Hepatocyte (in vitro differentiated cells): ENCODE data around the gene RP2. TPM values are rescaled to one million over a fixed set of nuclear protein-coding genes. Genes with fewer than 3 reads are reported as not detected.

Experiments
- DNase-seq: peaks from one replicate; pipeline ENCODE4 v3.0.0-alpha.2; 2016; ENCODE audit warnings: low spot score
- H2AFZ ChIP-seq: fragments of 200-600 bp; sonication (generic); 2 replicates; pipeline ENCODE4 v1.6.0; 2016; ENCODE audit warnings: antibody characterized with exemption, mild to moderate bottlenecking
- H3K27ac ChIP-seq: fragments of 200-600 bp; sonication (generic); 2 replicates; pipeline ENCODE4 v1.5.1; 2016; ENCODE audit warnings: mild to moderate bottlenecking
- H3K27me3 ChIP-seq: fragments of 200-600 bp; sonication (generic); 2 replicates; pipeline ENCODE4 v1.6.1; 2016
- H3K36me3 ChIP-seq: fragments of 200-600 bp; sonication (generic); replicated peaks from 2 replicates; pipeline ENCODE4 v1.5.1; 2016; ENCODE audit warnings: low read depth; ENCODE audit not compliant: insufficient read depth
- H3K4me1 ChIP-seq: fragments of 200-600 bp; sonication (generic); 2 replicates; pipeline ENCODE4 v1.5.1; 2016; ENCODE audit warnings: mild to moderate bottlenecking, moderate library complexity; ENCODE audit not compliant: insufficient read depth
- H3K4me2 ChIP-seq: fragments of 200-600 bp; sonication (generic); 2 replicates; pipeline ENCODE4 v1.6.0; 2016
- H3K4me3 ChIP-seq: fragments of 200-600 bp; sonication (generic); 2 replicates; pipeline ENCODE4 v1.5.1; 2016; ENCODE audit warnings: mild to moderate bottlenecking
- H3K79me2 ChIP-seq: fragments of 200-600 bp; sonication (generic); 2 replicates; pipeline ENCODE4 v1.6.0; 2017; ENCODE audit warnings: mild to moderate bottlenecking
- H3K9me2 ChIP-seq: fragments of 200-600 bp; sonication (generic); replicated peaks from 2 replicates; pipeline ENCODE4 v1.6.0; 2017; ENCODE audit warnings: mild to moderate bottlenecking; ENCODE audit not compliant: insufficient read depth
- H3K9me3 ChIP-seq: fragments of 200-600 bp; sonication (generic); 2 replicates; pipeline ENCODE4 v1.5.1; 2016; ENCODE audit warnings: low read depth, mild to moderate bottlenecking
- H4K20me1 ChIP-seq: fragments of 200-600 bp; sonication (generic); 2 replicates; pipeline ENCODE4 v1.6.0; 2016; ENCODE audit warnings: mild to moderate bottlenecking; ENCODE audit not compliant: insufficient read depth, poor library complexity, severe bottlenecking
- EZH2 ChIP-seq: fragments of 200-600 bp; sonication (generic); IDR thresholded peaks from 2 replicates; pipeline ENCODE4 v1.6.1; 2016; ENCODE audit warnings: antibody characterized with exemption, mild to moderate bottlenecking, borderline replicate concordance
- EZH2phosphoT487 ChIP-seq: fragments of 200-600 bp; sonication (generic); IDR thresholded peaks from one replicate; pipeline ENCODE4 v1.6.1; 2018; ENCODE audit warnings: antibody characterized with exemption, mild to moderate bottlenecking, low read depth, moderate library complexity; ENCODE audit not compliant: unreplicated experiment, severe bottlenecking
- WGBS: methylation state at CpG from one replicate; pipeline ENCODE4 v1.1.6; 2016; ENCODE audit warnings: low lambda C conversion rate; ENCODE audit errors: missing lambda C conversion rate; 5-methylcytosine and 5-hydroxymethylcytosine counted together
- polyA plus RNA-seq: library from polyadenylated mRNA; unstranded; fragments of >200 nt; fragmentation: Nextera tagmentation; extraction: Ambion mirVana; gene quantifications from 2 replicates; pipeline ENCODE4 v1.2.1, GENCODE V29; 2016
- total RNA-seq: library from RNA; depleted of rRNA; stranded (reverse); fragments of >200 nt; gene quantifications from 2 replicates; pipeline ENCODE4 v1.2.3, GENCODE V29; 2014
- TF ChIP-seq, protein P1 (sequence below): fragments of 200-600 bp; sonication (generic); IDR thresholded peaks from 2 replicates; pipeline ENCODE4 v1.5.1; 2016; ENCODE audit warnings: antibody characterized with exemption, mild to moderate bottlenecking; ENCODE audit not compliant: poor library complexity

Gene RP2
- total and polyA plus RNA-seq, 2 experiments from 2014 or later = 9.3 to 24.4 TPM

DNA sequence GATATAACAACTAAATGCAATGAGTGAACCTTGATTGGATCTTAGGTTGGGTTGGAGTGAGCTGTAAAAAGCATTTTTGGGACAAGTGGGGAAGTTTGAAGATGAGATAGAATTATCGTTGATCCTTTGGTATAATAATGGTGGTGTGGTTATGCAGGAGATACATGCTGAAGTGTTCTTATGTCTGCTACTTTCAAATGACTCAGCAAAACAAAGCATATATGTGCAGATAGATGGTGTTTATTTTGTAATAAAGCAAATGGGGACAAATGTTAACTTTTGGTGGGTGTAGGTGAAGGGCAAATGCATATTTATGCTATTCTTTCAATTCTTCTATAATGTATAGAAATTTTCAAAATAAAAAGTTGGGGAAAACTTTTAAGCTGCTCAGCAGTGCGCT lies 26.2 kb downstream of the RP2 start:
- Histone ChIP-seq H3K4me1 (no peaks in the 10 kb centered on the region), H3K79me2 (no peaks in the 10 kb centered on the region), H3K4me2 (no peak overlapping the region), H3K9me2 (no peaks in the 10 kb centered on the region), H4K20me1 (no peaks in the 10 kb centered on the region), H2AFZ (no peak overlapping the region), H3K9me3 (no peaks in the 10 kb centered on the region), H3K36me3 (no peaks in the 10 kb centered on the region), H3K27me3 (no peaks in the 10 kb centered on the region), H3K27ac (no peak overlapping the region), H3K4me3 (no peak overlapping the region)
- 88% methylated on average over 2 of the region's 2 CpGs for WGBS
- DNase-seq = no peak
- TF ChIP-seq EZH2phosphoT487 (no peak), EZH2 (no peak)
- TF ChIP-seq, protein P1, sequence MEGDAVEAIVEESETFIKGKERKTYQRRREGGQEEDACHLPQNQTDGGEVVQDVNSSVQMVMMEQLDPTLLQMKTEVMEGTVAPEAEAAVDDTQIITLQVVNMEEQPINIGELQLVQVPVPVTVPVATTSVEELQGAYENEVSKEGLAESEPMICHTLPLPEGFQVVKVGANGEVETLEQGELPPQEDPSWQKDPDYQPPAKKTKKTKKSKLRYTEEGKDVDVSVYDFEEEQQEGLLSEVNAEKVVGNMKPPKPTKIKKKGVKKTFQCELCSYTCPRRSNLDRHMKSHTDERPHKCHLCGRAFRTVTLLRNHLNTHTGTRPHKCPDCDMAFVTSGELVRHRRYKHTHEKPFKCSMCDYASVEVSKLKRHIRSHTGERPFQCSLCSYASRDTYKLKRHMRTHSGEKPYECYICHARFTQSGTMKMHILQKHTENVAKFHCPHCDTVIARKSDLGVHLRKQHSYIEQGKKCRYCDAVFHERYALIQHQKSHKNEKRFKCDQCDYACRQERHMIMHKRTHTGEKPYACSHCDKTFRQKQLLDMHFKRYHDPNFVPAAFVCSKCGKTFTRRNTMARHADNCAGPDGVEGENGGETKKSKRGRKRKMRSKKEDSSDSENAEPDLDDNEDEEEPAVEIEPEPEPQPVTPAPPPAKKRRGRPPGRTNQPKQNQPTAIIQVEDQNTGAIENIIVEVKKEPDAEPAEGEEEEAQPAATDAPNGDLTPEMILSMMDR = no peak

DNA sequence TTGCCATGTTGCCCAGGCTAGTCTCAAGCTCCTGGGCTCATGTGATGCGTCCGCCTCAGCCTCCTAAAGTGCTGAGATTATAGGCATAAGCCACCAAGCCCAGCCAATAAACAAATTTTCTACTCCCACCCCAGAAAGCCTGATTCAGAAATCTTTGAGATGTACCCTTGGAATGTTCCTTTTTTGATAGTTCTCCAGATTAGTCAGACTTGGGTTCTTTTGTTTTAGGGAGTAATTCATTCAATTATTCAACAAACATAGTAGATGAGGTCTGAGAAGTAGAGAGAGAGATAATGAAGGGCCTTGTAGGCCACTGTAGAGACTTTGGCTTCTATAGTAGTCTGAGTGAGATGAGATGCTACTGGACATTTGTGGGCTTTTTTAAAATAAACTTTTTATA lies 27.8 kb downstream of the RP2 start:
- TF ChIP-seq, protein P1 = no peak
- TF ChIP-seq EZH2phosphoT487 (no peak), EZH2 (no peak)
- 96% methylated on average over 2 of the region's 2 CpGs for WGBS
- no peaks in the 10 kb centered on the region for H3K9me3 ChIP-seq

DNA sequence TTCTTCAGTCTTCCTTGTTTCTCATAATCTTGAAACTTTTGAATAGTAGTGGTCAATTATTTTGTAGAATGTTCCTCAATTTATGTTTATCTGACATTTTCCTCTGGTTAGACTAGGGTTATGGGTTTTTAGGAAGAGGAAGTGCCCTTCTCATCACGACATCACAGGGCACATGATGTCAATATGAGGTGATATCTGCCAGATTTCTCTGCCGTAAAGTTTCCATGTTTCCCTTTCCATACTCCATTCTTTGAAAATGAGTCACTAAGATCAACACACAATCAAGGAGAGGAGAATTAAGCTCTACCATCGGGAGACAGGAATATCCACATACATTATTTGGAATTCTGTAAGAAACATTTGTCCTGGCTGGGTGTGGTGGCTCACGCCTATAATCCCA lies 28.4 kb downstream of the RP2 start:
- no peak for DNase-seq

More for the DNA sequence above, 27.8 kb downstream of the RP2 start:
- no peak for DNase-seq
- no peak overlapping the region for H3K4me3 ChIP-seq
- no peaks in the 10 kb centered on the region for H3K79me2 ChIP-seq
- no peak overlapping the region for H3K27ac ChIP-seq
- H3K27me3 ChIP-seq = no peaks in the 10 kb centered on the region
- H4K20me1 ChIP-seq = no peaks in the 10 kb centered on the region
- no peak overlapping the region for H3K4me2 ChIP-seq
- no peak overlapping the region for H2AFZ ChIP-seq
- no peaks in the 10 kb centered on the region for H3K4me1 ChIP-seq
- H3K9me2 ChIP-seq = no peaks in the 10 kb centered on the region
- H3K36me3 ChIP-seq = no peaks in the 10 kb centered on the region

More for the DNA sequence above, 28.4 kb downstream of the RP2 start:
- H3K36me3 ChIP-seq = no peaks in the 10 kb centered on the region
- no peak overlapping the region for H3K27ac ChIP-seq
- no peak overlapping the region for H2AFZ ChIP-seq
- H3K27me3 ChIP-seq = no peaks in the 10 kb centered on the region
- H3K9me2 ChIP-seq = no peaks in the 10 kb centered on the region
- H3K4me2 ChIP-seq = no peak overlapping the region
- 67% methylated on average over 4 of the region's 4 CpGs for WGBS
- H3K79me2 ChIP-seq = no peaks in the 10 kb centered on the region
- TF ChIP-seq EZH2 (no peak), EZH2phosphoT487 (no peak)
- TF ChIP-seq, protein P1 = no peak
- H3K4me3 ChIP-seq = no peak overlapping the region
- H4K20me1 ChIP-seq = no peaks in the 10 kb centered on the region
- H3K4me1 ChIP-seq = no peaks in the 10 kb centered on the region
- H3K9me3 ChIP-seq = no peaks in the 10 kb centered on the region
